Neural cell (in vitro differentiated cells): ENCODE measurements around the gene ALG6. TPM values are rescaled to one million over a fixed set of nuclear protein-coding genes. Genes with fewer than 3 reads are reported as not detected.

Experiments used
- H2AFZ ChIP-seq: fragments of 200-600, 300-800 bp; sonication (generic), shearing (Covaris generic); 2 replicates; pipeline ENCODE4 v1.6.0; 2014; ENCODE audit warnings: low read depth, mild to moderate bottlenecking, antibody characterized with exemption, low read length, moderate library complexity
- H3F3A ChIP-seq: fragments of 200-600 bp; shearing (Covaris generic); 2 replicates; pipeline ENCODE4 v1.6.1; 2016; ENCODE audit warnings: mild to moderate bottlenecking, moderate library complexity, mixed read lengths, antibody characterized with exemption, low read length; ENCODE audit not compliant: insufficient read depth, poor library complexity, severe bottlenecking
- H3K27ac ChIP-seq: fragments of 200-600, 300-800 bp; sonication (generic), shearing (Covaris generic); 2 replicates; pipeline ENCODE4 v1.5.1; 2014; ENCODE audit warnings: mild to moderate bottlenecking, low read length, moderate library complexity
- H3K27me3 ChIP-seq: fragments of 300-800, 200-600 bp; sonication (generic), shearing (Covaris generic); 2 replicates; pipeline ENCODE4 v1.6.0; 2014; ENCODE audit warnings: mild to moderate bottlenecking, low read depth, low read length, moderate library complexity; ENCODE audit not compliant: insufficient read depth
- H3K36me3 ChIP-seq: fragments of 300-800, 200-600 bp; sonication (generic), shearing (Covaris generic); 2 replicates; pipeline ENCODE4 v1.5.1; 2014; ENCODE audit warnings: mild to moderate bottlenecking, antibody characterized with exemption, low read length, moderate library complexity; ENCODE audit not compliant: insufficient read depth
- H3K4me2 ChIP-seq: fragments of 300-800, 200-600 bp; sonication (generic), shearing (Covaris generic); 2 replicates; pipeline ENCODE4 v1.6.0; 2014; ENCODE audit warnings: mild to moderate bottlenecking, low read length
- H3K4me3 ChIP-seq: fragments of 300-800, 200-600 bp; sonication (generic), shearing (Covaris generic); 2 replicates; pipeline ENCODE4 v1.5.1; 2014; ENCODE audit warnings: mild to moderate bottlenecking, low read length, moderate library complexity
- H3K79me2 ChIP-seq: fragments of 200-600 bp; shearing (Covaris generic); replicated peaks from 2 replicates; pipeline ENCODE4 v1.6.0; 2014; ENCODE audit warnings: mild to moderate bottlenecking, low read length, moderate library complexity; ENCODE audit not compliant: insufficient read depth
- H3K9ac ChIP-seq: fragments of 300-800, 200-600 bp; sonication (generic), shearing (Covaris generic); 2 replicates; pipeline ENCODE4 v1.6.1; 2016; ENCODE audit warnings: mild to moderate bottlenecking, low read length, mixed read lengths
- H3K9me2 ChIP-seq: fragments of 200-600 bp; shearing (Covaris generic); 2 replicates; pipeline ENCODE4 v1.6.1; 2016; ENCODE audit warnings: mild to moderate bottlenecking, low read length, mixed read lengths; ENCODE audit not compliant: insufficient read depth
- H3K9me3 ChIP-seq: fragments of 200-600, 300-800 bp; sonication (generic), shearing (Covaris generic); 2 replicates; pipeline ENCODE4 v1.6.1; 2016; ENCODE audit warnings: mild to moderate bottlenecking, mixed run types, low read length, moderate library complexity, mixed read lengths
- H4K20me1 ChIP-seq: fragments of 200-600 bp; shearing (Covaris generic); 2 replicates; pipeline ENCODE4 v1.6.1; 2016; ENCODE audit warnings: mild to moderate bottlenecking, mixed run types; ENCODE audit not compliant: insufficient read depth
- EP300 ChIP-seq: fragments of 450-650 bp; conservative IDR thresholded peaks from 2 replicates; pipeline ENCODE4 v1.6.1; 2014; ENCODE audit warnings: antibody characterized with exemption, mild to moderate bottlenecking, moderate library complexity; ENCODE audit not compliant: poor library complexity, severe bottlenecking
- EZH2 ChIP-seq: fragments of 200-600, 300-800 bp; shearing (Covaris generic), sonication (generic); IDR thresholded peaks from 2 replicates; pipeline ENCODE4 v1.6.1; 2014; ENCODE audit warnings: antibody characterized with exemption, low read length, borderline replicate concordance, mild to moderate bottlenecking; ENCODE audit not compliant: insufficient read depth, poor library complexity, severe bottlenecking
- MXI1 ChIP-seq: fragments of 450-650 bp; conservative IDR thresholded peaks from 2 replicates; pipeline ENCODE4 v1.6.1; 2014; ENCODE audit warnings: antibody characterized with exemption, mild to moderate bottlenecking; ENCODE audit not compliant: poor library complexity, severe bottlenecking
- POLR2AphosphoS5 ChIP-seq: IDR thresholded peaks from 2 replicates; pipeline ENCODE4 v1.6.1; 2012
- RAD21 ChIP-seq: fragments of 450-650 bp; conservative IDR thresholded peaks from 2 replicates; pipeline ENCODE4 v1.6.1; 2014; ENCODE audit warnings: antibody characterized with exemption, mild to moderate bottlenecking, moderate library complexity
- SMC3 ChIP-seq: fragments of 450-650 bp; conservative IDR thresholded peaks from 2 replicates; pipeline ENCODE4 v1.6.1; 2014; ENCODE audit warnings: antibody characterized with exemption, mild to moderate bottlenecking, moderate library complexity; ENCODE audit not compliant: poor library complexity
- TAF1 ChIP-seq: IDR thresholded peaks from 2 replicates; pipeline ENCODE4 v1.6.1; 2012; ENCODE audit warnings: low read depth
- polyA plus RNA-seq: library from polyadenylated mRNA; depleted of rRNA; stranded (reverse); fragments of >200 nt; gene quantifications from 2 replicates; pipeline ENCODE4 v1.2.3, GENCODE V29; 2014
- TF ChIP-seq, protein P1 (sequence below): fragments of 450-650 bp; IDR thresholded peaks from 2 replicates; pipeline ENCODE4 v1.5.1; 2014; ENCODE audit warnings: antibody characterized with exemption, mild to moderate bottlenecking, moderate library complexity; ENCODE audit not compliant: poor library complexity, severe bottlenecking
- TF ChIP-seq, protein P2 (sequence below): IDR thresholded peaks from 2 replicates; pipeline ENCODE4 v1.6.1; 2012; ENCODE audit warnings: borderline replicate concordance

ALG6 gene
- polyA plus RNA-seq, 1 donor from 2014 or later, result 46.8 TPM

DNA sequence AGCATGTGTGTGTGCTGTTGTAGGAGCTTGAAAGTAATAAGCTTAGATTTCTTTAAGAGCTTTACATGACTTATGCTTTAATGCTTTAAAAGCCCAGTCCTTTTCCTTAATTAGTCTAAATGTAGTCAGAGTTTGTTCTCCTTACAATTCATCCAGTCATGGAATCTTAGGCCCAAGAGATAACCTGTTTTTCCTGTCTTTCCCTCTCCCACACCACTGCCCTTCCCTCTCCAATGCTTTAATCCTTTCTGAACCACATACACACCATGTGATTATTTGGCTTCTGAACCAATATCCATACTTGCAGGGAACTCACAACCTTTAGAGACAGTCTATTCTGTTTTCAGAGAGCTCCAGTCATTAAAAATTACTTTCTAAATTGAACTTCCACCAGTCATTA lies 37.6 kb downstream of the ALG6 start:
- Histone ChIP-seq H3K9me2 (no peaks in the 10 kb centered on the region), H4K20me1 (no peaks in the 10 kb centered on the region)
- TF ChIP-seq RAD21 (no peak), MXI1 (no peak), EP300 (no peak), SMC3 (no peak), POLR2AphosphoS5 (no peak), EZH2 (no peak), TAF1 (no peak)
- TF ChIP-seq, protein P1, sequence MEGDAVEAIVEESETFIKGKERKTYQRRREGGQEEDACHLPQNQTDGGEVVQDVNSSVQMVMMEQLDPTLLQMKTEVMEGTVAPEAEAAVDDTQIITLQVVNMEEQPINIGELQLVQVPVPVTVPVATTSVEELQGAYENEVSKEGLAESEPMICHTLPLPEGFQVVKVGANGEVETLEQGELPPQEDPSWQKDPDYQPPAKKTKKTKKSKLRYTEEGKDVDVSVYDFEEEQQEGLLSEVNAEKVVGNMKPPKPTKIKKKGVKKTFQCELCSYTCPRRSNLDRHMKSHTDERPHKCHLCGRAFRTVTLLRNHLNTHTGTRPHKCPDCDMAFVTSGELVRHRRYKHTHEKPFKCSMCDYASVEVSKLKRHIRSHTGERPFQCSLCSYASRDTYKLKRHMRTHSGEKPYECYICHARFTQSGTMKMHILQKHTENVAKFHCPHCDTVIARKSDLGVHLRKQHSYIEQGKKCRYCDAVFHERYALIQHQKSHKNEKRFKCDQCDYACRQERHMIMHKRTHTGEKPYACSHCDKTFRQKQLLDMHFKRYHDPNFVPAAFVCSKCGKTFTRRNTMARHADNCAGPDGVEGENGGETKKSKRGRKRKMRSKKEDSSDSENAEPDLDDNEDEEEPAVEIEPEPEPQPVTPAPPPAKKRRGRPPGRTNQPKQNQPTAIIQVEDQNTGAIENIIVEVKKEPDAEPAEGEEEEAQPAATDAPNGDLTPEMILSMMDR, result no peak
- TF ChIP-seq, protein P2, sequence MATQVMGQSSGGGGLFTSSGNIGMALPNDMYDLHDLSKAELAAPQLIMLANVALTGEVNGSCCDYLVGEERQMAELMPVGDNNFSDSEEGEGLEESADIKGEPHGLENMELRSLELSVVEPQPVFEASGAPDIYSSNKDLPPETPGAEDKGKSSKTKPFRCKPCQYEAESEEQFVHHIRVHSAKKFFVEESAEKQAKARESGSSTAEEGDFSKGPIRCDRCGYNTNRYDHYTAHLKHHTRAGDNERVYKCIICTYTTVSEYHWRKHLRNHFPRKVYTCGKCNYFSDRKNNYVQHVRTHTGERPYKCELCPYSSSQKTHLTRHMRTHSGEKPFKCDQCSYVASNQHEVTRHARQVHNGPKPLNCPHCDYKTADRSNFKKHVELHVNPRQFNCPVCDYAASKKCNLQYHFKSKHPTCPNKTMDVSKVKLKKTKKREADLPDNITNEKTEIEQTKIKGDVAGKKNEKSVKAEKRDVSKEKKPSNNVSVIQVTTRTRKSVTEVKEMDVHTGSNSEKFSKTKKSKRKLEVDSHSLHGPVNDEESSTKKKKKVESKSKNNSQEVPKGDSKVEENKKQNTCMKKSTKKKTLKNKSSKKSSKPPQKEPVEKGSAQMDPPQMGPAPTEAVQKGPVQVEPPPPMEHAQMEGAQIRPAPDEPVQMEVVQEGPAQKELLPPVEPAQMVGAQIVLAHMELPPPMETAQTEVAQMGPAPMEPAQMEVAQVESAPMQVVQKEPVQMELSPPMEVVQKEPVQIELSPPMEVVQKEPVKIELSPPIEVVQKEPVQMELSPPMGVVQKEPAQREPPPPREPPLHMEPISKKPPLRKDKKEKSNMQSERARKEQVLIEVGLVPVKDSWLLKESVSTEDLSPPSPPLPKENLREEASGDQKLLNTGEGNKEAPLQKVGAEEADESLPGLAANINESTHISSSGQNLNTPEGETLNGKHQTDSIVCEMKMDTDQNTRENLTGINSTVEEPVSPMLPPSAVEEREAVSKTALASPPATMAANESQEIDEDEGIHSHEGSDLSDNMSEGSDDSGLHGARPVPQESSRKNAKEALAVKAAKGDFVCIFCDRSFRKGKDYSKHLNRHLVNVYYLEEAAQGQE, result no peak

DNA sequence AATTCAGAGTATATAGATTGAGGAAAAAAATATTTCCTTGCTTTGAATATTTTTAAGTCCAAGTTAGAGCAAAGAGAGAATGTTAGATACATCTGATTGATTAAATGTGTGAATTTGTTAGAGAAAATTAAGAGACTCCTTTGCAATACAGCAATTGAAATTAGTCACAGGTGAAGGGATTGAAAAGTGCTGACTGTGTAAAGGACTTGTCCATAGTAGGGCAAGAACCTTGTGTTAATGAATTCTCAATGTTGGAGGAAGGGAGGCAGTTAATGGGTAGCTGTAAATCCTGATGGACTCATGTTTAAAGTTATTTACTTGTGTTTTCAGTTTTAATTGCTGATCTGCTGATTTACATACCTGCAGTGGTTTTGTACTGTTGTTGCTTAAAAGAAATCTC lies 38.6 kb downstream of the ALG6 start:
- Histone ChIP-seq H3K27ac (no peak overlapping the region), H3K4me2 (no peak overlapping the region), H2AFZ (no peak overlapping the region), H3F3A (no peaks in the 10 kb centered on the region), H3K79me2 (no peaks in the 10 kb centered on the region), H3K36me3 (peaks cover 4% of the 10 kb centered on the region), H3K9ac (no peak overlapping the region), H3K27me3 (no peaks in the 10 kb centered on the region), H4K20me1 (no peaks in the 10 kb centered on the region), H3K9me3 (no peaks in the 10 kb centered on the region), H3K4me3 (no peak overlapping the region), H3K9me2 (no peaks in the 10 kb centered on the region)
- TF ChIP-seq, protein P2, result no peak
- TF ChIP-seq RAD21 (no peak), EZH2 (no peak)

More for the DNA sequence above, 37.6 kb downstream of the ALG6 start:
- Histone ChIP-seq H3F3A (no peaks in the 10 kb centered on the region), H3K27ac (no peak overlapping the region), H3K4me3 (no peak overlapping the region), H3K9me3 (no peaks in the 10 kb centered on the region), H3K9ac (no peak overlapping the region), H2AFZ (no peak overlapping the region), H3K27me3 (no peaks in the 10 kb centered on the region), H3K36me3 (peaks cover 4% of the 10 kb centered on the region), H3K4me2 (no peak overlapping the region), H3K79me2 (no peaks in the 10 kb centered on the region)
